CD14-positive monocyte (primary cell): ENCODE measurements around the gene NSFL1C. TPM values are rescaled to one million over a fixed set of nuclear protein-coding genes. Genes with fewer than 3 reads are reported as not detected.

ENCODE experiments used
- DNase-seq, 3 donors: peaks; one replicate each; pipeline ENCODE4 v3.0.0-alpha.2; 2011 to 2022
- H2AFZ ChIP-seq: 2 replicates; pipeline ENCODE4 v1.6.0; 2012; ENCODE audit warnings: mild to moderate bottlenecking, low read depth, low read length, inconsistent platforms; ENCODE audit not compliant: insufficient read depth, poor library complexity, severe bottlenecking
- H3K27ac ChIP-seq, 2 donors: 1 replicate in 1 of 2; 2 replicates in 1 of 2; pipeline ENCODE4 v1.5.1; 2012 to 2013; ENCODE audit warnings: low read length in 2 of 2, control low read depth in 1 of 2, inconsistent platforms in 1 of 2, low read depth in 1 of 2, mild to moderate bottlenecking in 1 of 2
- H3K27me3 ChIP-seq, 2 donors: one replicate each; pipeline versions ENCODE4 v1.6.0 to v1.6.1; 2011 to 2013; ENCODE audit warnings: low read length in 2 of 2; ENCODE audit not compliant: control insufficient read depth in 2 of 2, insufficient read depth in 2 of 2
- H3K36me3 ChIP-seq, 2 donors: replicated peaks in 1 of 2; 1 replicate in 1 of 2; 2 replicates in 1 of 2; pipeline versions ENCODE4 v1.5.1 to v1.6.1; 2012 to 2013; ENCODE audit warnings: low read length in 2 of 2, control low read depth in 1 of 2, inconsistent platforms in 1 of 2, mild to moderate bottlenecking in 1 of 2; ENCODE audit not compliant: insufficient read depth in 2 of 2, control insufficient read depth in 1 of 2
- H3K4me1 ChIP-seq, 2 donors: 1 replicate in 1 of 2; 2 replicates in 1 of 2; pipeline versions ENCODE4 v1.5.1 to v1.6.1; 2012 to 2013; ENCODE audit warnings: low read length in 2 of 2, control low read depth in 1 of 2, inconsistent platforms in 1 of 2, mild to moderate bottlenecking in 1 of 2, moderate library complexity in 1 of 2; ENCODE audit not compliant: insufficient read depth in 2 of 2, control insufficient read depth in 1 of 2
- H3K4me2 ChIP-seq: replicated peaks from 2 replicates; pipeline ENCODE3; 2012; ENCODE audit warnings: low read length, moderate library complexity, mild to moderate bottlenecking; ENCODE audit not compliant: poor library complexity, severe bottlenecking; ENCODE audit errors: extremely low read depth
- H3K4me3 ChIP-seq, 3 experiments: fragments of 200-600 bp in 1 of 3; sonication (generic) in 1 of 3; replicated peaks in 1 of 3; 1 replicate in 2 of 3; 2 replicates in 1 of 3; pipeline ENCODE4 v1.5.1; 2011 to 2013; ENCODE audit warnings: low read length in 3 of 3, mild to moderate bottlenecking in 3 of 3, control low read depth in 2 of 3, low read depth in 2 of 3, inconsistent platforms in 1 of 3, moderate library complexity in 1 of 3
- H3K79me2 ChIP-seq: 2 replicates; pipeline ENCODE4 v1.6.0; 2012; ENCODE audit warnings: mild to moderate bottlenecking, control low read depth, inconsistent platforms, low read length, moderate library complexity; ENCODE audit not compliant: insufficient read depth
- H3K9ac ChIP-seq: 2 replicates; pipeline ENCODE4 v1.6.0; 2017; ENCODE audit warnings: low read length, mild to moderate bottlenecking; ENCODE audit not compliant: insufficient read depth, poor library complexity, severe bottlenecking
- H3K9me3 ChIP-seq, 2 donors: replicated peaks in 1 of 2; 1 replicate in 1 of 2; 2 replicates in 1 of 2; pipeline versions ENCODE4 v1.5.1 to v1.6.1; 2012 to 2013; ENCODE audit warnings: low read length in 2 of 2, control low read depth in 1 of 2; ENCODE audit not compliant: control insufficient read depth in 1 of 2, insufficient read depth in 1 of 2
- H4K20me1 ChIP-seq: 2 replicates; pipeline ENCODE4 v1.6.0; 2012; ENCODE audit warnings: mild to moderate bottlenecking, low read length, control low read depth, moderate library complexity; ENCODE audit not compliant: insufficient read depth
- H3K27ac Mint-ChIP-seq, 7 donors: one replicate each; pipeline ENCODE4 v1.8.0; 2020; ENCODE audit warnings: mild to moderate bottlenecking in 7 of 7, mixed read lengths in 7 of 7, moderate library complexity in 6 of 7, inconsistent platforms in 2 of 7
- H3K27me3 Mint-ChIP-seq, 3 donors: one replicate each; pipeline ENCODE4 v1.8.0; 2021 to 2022; ENCODE audit warnings: low read depth in 3 of 3, mild to moderate bottlenecking in 3 of 3, mixed read lengths in 3 of 3, moderate library complexity in 3 of 3, inconsistent platforms in 1 of 3
- H3K36me3 Mint-ChIP-seq, 2 donors: one replicate each; pipeline ENCODE4 v1.8.0; 2020; ENCODE audit warnings: mixed read lengths in 2 of 2, inconsistent platforms in 1 of 2, mild to moderate bottlenecking in 1 of 2
- H3K4me1 Mint-ChIP-seq: one replicate; pipeline ENCODE4 v1.8.0; 2020; ENCODE audit warnings: mild to moderate bottlenecking, mixed read lengths
- H3K4me3 Mint-ChIP-seq, 2 donors: one replicate each; pipeline ENCODE4 v1.8.0; 2020; ENCODE audit warnings: mild to moderate bottlenecking in 2 of 2, mixed read lengths in 2 of 2, moderate library complexity in 1 of 2
- H3K9me3 Mint-ChIP-seq, 7 donors: one replicate each; pipeline ENCODE4 v1.8.0; 2020 to 2022; ENCODE audit warnings: mixed read lengths in 7 of 7, mild to moderate bottlenecking in 6 of 7, moderate library complexity in 6 of 7, inconsistent platforms in 2 of 7
- CTCF ChIP-seq: fragments of 200-600 bp; IDR thresholded peaks from one replicate; pipeline ENCODE4 v1.8.0; 2022; ENCODE audit warnings: antibody characterized with exemption, mild to moderate bottlenecking
- WGBS: methylation state at CpG from one replicate; pipeline ENCODE4 v1.1.5; 2013; ENCODE audit warnings: missing lambda C conversion rate; ENCODE audit not compliant: insufficient coverage; 5-methylcytosine and 5-hydroxymethylcytosine counted together
- intact Hi-C, 2 donors: fragments of 100-400 bp; cut with micrococcal nuclease; formaldehyde crosslinking; loops; one replicate each; pipeline versions ENCODE4 v1.15.0 to v1.15.1; 2023
- polyA plus RNA-seq, 3 donors: library from polyadenylated mRNA; depleted of rRNA in 1 of 3; unstranded in 2 of 3; stranded (reverse) in 1 of 3; fragments of 300-500 nt in 2 of 3; fragments of >200 nt in 1 of 3; fragmentation: Illumina TruSeq in 2 of 3; gene quantifications; 1 replicate in 2 of 3; 2 replicates in 1 of 3; pipeline ENCODE4 v1.2.3, GENCODE V29; 2012 to 2021

NSFL1C gene
- polyA plus RNA-seq, 3 donors, result 52.8 to 80.8 (median 56.8) TPM

- H2AFZ ChIP-seq, result no peak overlapping the region
- peak overlapping the region in 1 of 3 experiments; percentile 15 for H3K4me3 ChIP-seq
Observed at GRCh38 chr20:1473246-1474220, 6.9 kb upstream of the NSFL1C start.

More at GRCh38 chr20:1473246-1474220, 6.9 kb upstream of the NSFL1C start:
- Histone ChIP-seq H3K9me3 (no peaks in the 10 kb centered on the region), H4K20me1 (peaks cover 100% of the 10 kb centered on the region), H3K79me2 (peaks cover 89% of the 10 kb centered on the region), H3K36me3 (peaks cover 68 to 98% of the 10 kb centered on the region in 2 donors), H3K27me3 (no peaks in the 10 kb centered on the region), H3K4me2 (peak overlapping the region; percentile 16), H3K4me1 (peaks cover 57 to 90% of the 10 kb centered on the region in 2 donors), H3K9ac (peak overlapping the region; percentile 16), H3K27ac (peak overlapping the region; percentile 2 to 97)
- peaks cover 0 to 3% (median 0%) of the 10 kb centered on the region in 3 donors for H3K27me3 Mint-ChIP-seq
- 89% methylated on average over 3 of the region's 13 CpGs for whole genome bisulfite sequencing
- peaks cover 80% of the 10 kb centered on the region for H3K4me1 Mint-ChIP-seq
- peaks cover 66 to 84% of the 10 kb centered on the region in 2 donors for H3K36me3 Mint-ChIP-seq
- TF ChIP-seq CTCF, result no peak
- intact Hi-C loops, result loop anchor here in 1 of 2 donors (2.0 kb wide), 1 partner anchor 29 kb away; no protein-coding TSS in a partner anchor
- peak overlapping the region; percentile 70 to 93 (median 87) for H3K27ac Mint-ChIP-seq
- H3K4me3 Mint-ChIP-seq, result no peak overlapping the region
- no peak for DNase-seq
- H3K9me3 Mint-ChIP-seq, result peaks cover 0 to 3% (median 0%) of the 10 kb centered on the region in 7 donors
